Stimulated activated CD4-positive, alpha-beta T cell treated with anti-CD3 and anti-CD28 coated beads, Interleukin-12 subunit alpha, Interleukin-12 subunit beta, amount 100 ng/mL, for 48 hours (primary cell): ENCODE measurements around the gene SCAMP1.
"Not testable (repeated sequence)": the region's sequence is repeated elsewhere in the genome, so short reads cannot be mapped to it uniquely, and the experiment has no call there.

Experiments used
- DNase-seq, 3 donors: peaks; one replicate each; pipeline ENCODE4 v3.0.0-alpha.2; 2020; ENCODE audit warnings: low read depth in 2 of 3, low spot score in 1 of 3

SCAMP1 gene

DNA sequence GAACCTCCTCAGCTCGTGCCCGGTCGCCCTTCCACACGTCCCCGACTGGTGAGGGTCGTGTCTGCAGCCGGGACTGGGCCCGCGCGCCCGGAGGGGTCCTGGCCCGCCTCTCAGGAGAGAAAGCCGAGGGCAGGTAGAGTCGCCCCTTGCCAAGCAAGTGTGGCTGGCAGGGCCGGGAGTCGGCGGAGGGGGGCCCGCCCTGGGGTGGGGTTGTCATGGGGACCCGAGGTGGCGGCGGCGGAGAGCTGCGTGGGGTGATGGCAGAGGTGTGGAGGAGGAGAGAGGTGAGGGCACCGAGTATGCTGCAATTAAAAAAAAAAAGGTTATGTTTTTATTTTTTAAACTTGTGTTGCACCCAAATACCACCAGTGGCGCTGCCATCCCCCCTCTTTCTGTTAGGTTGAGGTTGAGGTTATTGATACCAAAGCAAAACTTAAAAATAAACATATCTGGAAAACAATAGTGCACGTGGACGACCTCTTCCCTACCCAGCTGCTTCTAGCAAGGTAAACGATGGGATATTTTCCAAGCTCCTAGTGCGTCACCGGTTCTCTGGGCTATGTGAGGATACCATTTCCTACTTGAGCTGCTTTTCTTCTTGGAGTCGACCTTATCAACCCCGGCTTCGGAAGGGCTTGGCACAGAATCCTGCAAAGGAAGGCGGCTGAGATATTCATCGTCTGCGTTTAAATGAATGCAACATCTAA lies 660 bp downstream of the SCAMP1 start:
- DNase-seq, result peak in 2 of 3 donors; percentile 21 to 39

GRCh38 chr5:78361631-78361993 lies 1.2 kb downstream of the SCAMP1 start:
- no peak for DNase-seq

- DNase-seq, result no peak
Measured at GRCh38 chr5:78362220-78362619, 1.8 kb downstream of the SCAMP1 start.

DNA sequence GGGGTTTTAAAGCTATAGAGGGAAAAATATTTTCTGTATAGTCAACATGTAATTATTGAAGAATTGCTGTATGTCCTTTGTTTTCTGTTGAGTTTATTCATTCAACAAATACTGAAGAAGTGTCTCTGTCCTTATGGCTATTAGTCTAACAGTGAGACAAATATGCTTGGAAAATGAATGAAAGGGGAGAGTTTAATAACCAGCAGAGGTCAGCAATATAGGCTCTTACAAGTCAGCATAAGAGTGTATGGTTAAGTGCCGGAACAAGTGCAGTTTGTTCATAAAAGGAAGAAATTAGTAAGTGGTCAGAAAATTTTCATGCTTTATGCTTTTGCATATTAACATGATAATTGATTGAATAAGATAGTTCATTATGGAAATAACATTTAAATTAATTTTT lies 3.6 kb downstream of the SCAMP1 start:
- no peak for DNase-seq

DNA sequence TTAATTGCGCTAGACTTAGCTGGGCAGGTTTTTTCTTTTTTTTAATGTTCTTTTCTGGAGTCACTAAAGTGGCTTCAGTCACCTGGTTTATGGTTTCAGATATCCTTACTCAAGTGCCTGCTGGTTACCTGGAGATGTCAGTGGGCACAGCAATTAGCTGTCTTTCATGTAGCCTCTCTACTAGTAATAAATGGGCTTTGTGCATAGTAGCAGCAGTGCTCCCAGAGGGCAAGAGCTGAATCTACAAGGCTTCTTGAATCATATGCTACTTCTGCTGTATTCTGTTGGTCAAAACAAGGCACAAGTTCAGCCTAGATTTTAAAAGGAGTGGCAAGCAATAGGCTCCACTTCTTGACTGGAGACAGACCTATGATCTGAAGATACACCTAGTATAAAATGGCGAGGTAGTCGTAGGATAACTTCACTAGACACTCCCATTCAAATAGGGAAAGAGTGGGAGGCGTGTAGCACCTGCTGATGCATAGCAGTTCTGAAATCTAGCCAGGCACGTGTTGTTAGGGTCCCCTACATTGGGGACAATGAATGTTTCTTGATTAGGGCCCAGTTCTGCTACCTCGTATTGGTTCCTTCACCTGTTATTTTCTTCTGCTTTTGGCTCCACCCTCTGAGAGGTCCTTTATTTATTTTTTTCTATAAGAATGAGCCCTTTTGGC lies 7.0 kb downstream of the SCAMP1 start:
- DNase-seq, result no peak

DNA sequence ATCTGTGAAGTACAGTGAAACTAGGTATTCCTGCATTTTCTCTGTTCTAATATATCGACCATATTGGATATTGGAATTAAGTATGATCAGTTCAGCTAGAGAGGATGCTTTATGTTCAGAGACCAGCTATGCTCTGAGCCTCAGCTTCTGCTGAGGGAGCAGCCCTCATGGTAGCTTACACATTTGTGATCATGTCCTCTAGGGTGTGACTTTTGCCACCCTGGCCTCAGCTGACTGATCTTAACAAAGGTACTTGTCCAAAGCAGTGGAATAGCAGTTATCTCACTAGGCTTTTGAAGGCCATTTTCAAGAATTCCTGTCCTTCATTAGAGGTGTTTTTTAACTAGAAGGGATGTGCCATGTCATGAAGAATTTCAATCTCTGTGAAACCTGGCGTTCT lies 9.3 kb downstream of the SCAMP1 start:
- no peak for DNase-seq

- no peak for DNase-seq
Measured at GRCh38 chr5:78373231-78373630, 12.8 kb downstream of the SCAMP1 start.

GRCh38 chr5:78376315-78376714 lies 15.9 kb downstream of the SCAMP1 start:
- no peak for DNase-seq

GRCh38 chr5:78377056-78377717 lies 16.8 kb downstream of the SCAMP1 start:
- no peak for DNase-seq

GRCh38 chr5:78377718-78378105 lies 17.3 kb downstream of the SCAMP1 start:
- DNase-seq, result no peak

GRCh38 chr5:78387468-78388153 lies 27.2 kb downstream of the SCAMP1 start:
- no peak for DNase-seq

DNA sequence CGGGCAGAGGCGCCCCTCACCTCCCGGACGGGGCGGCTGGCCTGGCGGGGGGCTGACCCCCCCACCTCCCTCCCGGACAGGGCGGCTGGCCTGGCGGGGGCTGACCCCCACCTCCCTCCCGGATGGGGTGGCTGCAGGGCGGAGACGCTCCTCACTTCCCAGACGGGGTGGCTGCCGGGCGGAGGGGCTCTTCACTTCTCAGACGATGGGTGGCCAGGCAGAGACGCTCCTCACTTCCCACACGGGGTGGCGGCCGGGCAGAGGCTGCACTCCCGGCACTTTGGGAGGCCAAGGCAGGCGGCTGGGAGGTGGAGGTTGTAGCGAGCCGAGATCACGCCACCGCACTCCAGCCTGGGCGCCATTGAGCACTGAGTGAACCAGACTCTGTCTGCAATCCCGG lies 30.9 kb downstream of the SCAMP1 start:
- not testable (repeated sequence) for DNase-seq

- DNase-seq, result no peak
Measured at GRCh38 chr5:78397831-78398230, 37.4 kb downstream of the SCAMP1 start.

GRCh38 chr5:78399116-78399515 lies 38.7 kb downstream of the SCAMP1 start:
- DNase-seq, result no peak

GRCh38 chr5:78404682-78405293 lies 44.4 kb downstream of the SCAMP1 start:
- DNase-seq, result no peak

DNA sequence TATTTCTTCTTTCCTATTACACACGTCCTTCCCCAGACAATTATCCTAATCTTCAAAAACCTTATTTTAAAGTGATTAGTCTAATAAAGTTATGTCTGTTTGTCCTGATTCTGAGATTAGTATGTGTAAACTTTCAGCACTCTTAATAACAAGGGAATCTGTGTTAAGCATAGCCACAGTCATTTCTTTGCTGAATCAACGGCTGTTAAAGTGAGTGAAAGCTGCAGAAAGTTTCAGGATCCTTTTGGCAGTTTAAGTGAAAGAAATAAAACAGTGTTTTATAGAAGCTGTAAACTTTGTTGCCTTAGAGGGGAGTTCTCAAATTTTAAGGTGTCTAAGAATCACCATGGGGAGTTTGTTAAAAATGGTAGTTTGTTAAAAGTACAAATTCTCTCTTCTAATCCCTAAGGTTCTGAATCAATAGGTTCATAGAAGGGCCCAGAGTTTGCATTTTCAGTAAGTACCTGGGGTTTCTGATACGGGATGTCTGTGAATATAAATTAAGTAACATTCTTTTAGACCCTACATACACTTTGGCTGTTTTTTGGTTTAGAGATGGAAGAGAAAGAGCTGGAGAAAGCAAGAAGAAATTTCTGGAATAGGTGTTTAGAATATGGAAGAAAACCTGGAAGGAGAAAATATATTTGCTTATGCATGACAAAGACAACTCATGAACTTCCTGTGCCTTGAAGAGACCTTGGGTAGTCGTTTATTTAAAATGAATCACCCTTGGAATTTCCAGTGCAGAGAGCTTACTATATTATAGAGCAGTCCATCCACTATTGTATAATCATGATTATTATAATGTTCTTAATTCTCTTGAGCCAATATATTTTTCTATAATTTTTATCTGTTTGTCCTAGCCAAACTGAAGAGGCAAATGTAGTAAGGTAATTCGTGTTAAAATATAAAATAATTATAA lies 45.7 kb downstream of the SCAMP1 start:
- DNase-seq, result no peak

- no peak for DNase-seq
Measured at GRCh38 chr5:78407458-78407857, 47.0 kb downstream of the SCAMP1 start.

- no peak for DNase-seq
Measured at GRCh38 chr5:78411586-78411985, 51.2 kb downstream of the SCAMP1 start.

DNA sequence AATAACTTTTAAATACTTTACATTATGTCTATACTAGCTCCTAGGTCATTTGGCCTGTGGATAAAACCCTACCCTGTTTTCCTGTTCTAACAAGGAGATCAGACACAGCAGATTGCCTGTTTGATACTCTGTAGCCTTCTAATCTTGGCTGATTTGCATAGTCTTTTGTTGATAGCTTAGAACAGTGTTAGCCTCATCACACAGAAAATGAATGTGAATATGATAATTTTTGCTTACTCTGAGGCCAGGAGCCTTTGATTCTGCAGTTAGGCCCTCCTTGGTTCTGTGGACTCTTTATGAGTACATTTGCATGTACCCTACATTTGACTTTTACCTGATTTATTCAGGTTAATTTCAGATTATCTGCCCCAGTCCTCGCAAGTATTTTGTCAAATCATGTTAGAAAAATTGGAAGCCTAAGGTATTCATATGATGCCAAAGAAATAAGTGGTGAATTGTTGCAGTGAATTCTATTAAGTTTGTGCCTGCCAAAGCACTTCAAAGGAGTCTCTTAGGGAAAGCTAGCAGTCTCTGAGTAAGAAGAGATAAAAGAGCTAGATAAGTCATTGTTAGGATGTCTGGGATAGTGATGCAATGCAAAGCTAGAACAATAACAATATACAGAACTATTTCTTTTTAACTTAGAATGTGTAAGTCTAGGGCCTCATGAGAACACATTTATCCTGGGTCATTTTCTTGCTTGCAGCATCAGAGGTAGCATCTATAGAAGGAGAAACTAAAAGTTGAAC lies 56.4 kb downstream of the SCAMP1 start:
- no peak for DNase-seq

- DNase-seq, result no peak
Measured at GRCh38 chr5:78419396-78419795, 59.0 kb downstream of the SCAMP1 start.
